ENCODE results near the gene NF1.
"Not testable (repeated sequence)": the region's sequence is repeated elsewhere in the genome, so short reads cannot be mapped to it uniquely, and the experiment has no call there.

NF1 gene

DNA sequence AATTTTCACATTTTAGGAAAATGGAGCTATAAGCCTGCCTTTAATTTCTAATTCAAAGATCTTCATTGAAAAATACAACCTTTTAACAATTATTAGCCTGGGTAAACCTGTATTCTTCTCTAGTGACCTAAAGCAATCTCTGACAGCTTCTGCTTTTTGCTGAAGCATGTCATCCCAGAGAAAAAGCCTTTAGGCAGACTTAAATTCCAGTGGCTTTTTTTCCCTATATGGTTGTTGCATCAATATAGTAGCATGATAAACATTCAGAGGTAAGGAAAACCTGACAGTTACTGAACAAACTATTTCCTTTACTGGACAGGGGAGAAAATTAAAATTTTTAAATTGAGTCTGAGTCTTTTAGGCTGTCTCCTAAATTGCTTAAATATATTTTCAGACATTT is 234.4 kb downstream of the NF1 start:
- DNase-seq (ENCODE audit: low read depth), result peak; percentile 21

DNA sequence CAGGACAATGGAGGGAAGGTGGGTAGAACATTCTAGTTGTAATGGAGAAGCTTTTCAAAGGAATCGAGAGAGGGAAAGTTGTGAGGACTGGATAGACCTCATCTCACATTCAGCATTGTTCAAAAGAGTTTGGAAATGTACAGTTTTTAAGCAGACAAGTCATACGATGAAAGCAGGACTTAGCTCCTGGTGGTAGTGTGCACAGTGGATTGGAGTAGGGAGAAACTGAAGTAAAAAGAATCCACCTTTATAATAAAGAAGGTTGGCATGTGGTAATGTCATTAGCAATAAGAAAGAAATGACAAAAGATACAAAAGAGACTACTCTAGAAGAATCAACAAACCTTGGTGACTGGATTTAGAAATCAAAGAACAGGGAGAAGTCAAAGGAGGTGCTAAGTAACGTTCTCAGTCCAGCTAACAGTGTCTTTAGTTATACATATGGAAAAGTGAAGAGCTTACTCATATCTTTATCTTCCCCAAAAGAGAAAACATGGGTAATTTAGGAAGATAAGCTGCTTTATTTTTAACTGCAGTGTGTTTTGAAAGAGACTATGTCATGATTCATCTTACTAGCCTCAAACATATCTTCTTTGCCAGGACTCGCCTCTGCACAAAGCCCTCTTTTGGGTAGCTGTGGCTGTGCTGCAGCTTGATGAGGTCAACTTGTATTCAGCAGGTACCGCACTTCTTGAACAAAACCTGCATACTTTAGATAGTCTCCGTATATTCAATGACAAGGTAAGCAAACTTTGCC is 245.3 kb downstream of the NF1 start:
- DNase-seq (ENCODE audit: low read depth), result peak; percentile 91

DNA sequence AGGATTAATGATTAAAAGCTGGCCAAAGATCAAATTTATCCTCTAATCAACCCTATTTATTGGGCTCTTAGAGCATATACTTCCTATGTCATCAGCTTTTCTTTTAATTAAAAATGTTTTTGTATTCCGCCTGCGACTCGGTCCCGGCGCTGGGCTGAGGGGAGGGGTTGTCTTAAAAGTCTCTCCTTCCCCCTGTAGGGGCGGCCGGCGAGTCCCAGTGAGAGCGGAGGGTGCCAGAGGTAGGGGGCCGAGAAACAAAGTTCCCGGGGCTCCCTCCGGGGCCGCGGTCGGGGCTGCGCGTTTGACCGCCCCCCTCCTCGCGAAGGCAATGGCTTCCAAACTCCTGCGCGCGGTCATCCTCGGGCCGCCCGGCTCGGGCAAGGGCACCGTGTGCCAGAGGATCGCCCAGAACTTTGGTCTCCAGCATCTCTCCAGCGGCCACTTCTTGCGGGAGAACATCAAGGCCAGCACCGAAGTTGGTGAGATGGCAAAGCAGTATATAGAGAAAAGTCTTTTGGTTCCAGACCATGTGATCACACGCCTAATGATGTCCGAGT is 250.5 kb downstream of the NF1 start:
- not testable (repeated sequence) for DNase-seq (ENCODE audit: low read depth)

DNA sequence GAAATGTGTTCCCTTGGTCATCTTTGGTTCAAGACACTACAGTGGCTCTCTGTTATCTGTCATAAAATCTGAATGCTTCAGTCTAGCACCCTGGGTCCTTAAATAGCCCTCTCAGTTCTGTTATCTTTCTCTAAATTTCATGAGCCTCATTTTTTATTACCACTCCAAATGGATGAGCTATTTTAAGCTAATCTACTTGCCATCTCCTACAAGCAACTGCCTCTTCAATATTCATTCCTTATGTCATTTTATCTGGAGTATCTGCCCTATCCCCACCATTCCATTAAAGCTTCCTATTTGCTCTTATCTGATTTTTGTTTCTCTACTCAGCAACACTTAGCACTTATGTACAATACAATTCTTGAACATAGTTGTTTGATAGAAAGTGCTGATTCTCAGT is 254.7 kb downstream of the NF1 start:
- DNase-seq (ENCODE audit: low read depth), result no peak

DNA sequence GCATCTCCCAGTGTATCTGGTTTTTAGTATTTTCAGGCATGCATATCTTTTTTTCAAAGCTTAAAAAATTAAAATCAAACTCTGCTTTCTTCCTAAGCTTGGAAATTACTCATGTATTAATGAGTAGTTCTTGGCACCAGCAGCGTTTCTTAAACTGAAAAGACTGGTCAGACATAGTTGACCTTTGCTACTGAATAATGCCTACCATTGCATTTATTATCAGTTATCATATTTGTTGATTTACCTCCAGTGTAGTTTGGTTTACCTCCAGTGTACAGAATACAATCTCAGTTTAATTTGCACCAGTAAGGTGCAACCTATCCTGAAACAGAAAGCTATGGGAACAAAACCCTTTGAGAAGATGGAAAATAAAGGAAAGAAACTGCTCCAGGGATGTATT is 261.2 kb downstream of the NF1 start:
- no peak for DNase-seq (ENCODE audit: low read depth)

DNA sequence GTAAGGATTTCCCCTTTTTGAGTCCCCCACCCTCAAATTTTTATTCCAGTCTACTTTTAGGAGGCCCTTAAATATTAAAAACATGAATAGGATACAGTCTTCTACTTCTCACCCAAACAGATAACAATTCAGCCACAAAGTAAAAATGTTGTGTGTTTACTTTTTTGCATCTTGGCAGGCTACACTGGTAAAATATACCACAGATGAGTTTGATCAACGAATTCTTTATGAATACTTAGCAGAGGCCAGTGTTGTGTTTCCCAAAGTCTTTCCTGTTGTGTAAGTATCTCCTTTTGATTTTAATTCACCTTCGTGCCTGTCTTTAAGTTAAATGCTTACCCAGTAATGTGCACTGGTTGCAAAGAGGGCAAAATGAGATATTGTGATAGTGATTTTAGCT is 262.3 kb downstream of the NF1 start:
- DNase-seq (ENCODE audit: low read depth), result no peak

DNA sequence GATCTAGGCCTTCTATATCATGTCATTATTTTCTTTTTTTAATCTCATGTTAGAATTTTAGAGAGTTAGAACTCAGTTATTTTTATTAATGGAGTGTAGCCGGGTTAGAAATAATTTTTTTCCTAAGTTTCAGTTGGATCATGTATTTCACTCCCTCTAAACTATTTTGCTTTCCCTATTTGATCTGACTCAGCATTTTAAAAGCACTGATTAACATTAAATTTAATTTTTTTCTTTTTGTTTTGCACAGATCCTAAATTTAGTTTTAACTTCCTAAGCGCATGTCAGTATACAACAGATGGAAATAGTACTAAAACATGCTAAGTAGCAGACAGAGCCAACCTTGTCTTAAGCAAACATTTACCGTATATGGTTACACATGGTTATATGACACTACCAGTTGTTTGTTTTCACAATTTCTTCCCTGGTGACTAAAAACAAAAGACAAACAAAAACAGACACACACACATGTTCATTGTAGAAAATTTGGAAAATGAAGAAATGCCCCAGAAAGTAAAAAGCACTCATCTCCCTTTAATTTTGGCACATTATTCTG is 263.1 kb downstream of the NF1 start:
- no peak for DNase-seq (ENCODE audit: low read depth)

DNA sequence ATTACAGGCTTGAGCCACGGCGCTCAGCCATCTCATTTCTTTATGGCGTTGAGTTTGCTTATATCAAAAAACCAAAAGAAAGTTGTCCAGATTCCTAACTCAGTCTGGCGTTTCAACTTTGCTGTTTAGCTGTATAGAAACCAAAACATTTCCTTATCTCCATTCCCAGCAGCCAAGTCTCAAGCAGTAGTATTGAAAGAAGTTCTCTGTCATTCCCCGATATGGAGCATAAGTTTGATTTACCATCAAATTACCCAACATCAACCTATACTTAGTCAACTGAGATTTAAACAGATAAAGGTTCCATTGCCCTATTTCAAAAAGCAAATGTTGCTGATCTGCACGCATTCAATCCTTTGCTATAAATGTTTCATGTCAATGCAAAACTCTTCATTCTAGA is 269.2 kb downstream of the NF1 start:
- DNase-seq (ENCODE audit: low read depth), result no peak

DNA sequence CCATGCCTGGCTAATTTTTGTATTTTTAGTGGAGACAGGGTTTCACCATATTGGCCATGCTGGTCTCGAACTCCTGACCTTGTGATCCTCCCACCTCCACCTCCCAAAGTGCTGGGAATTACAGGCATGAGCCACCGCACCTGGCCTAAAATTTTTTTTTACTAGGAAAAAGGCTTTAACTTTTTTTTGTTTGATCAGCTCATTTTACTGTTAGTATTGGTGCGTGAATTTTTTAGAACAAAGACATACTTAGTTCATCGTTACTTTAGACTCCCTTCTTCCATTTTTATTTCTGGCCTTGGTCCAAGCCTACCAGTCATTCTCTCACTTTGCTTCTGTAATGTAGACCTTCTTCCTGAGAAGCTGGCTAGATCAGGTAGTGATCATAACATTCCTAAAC is 271.3 kb downstream of the NF1 start:
- DNase-seq (ENCODE audit: low read depth), result no peak

DNA sequence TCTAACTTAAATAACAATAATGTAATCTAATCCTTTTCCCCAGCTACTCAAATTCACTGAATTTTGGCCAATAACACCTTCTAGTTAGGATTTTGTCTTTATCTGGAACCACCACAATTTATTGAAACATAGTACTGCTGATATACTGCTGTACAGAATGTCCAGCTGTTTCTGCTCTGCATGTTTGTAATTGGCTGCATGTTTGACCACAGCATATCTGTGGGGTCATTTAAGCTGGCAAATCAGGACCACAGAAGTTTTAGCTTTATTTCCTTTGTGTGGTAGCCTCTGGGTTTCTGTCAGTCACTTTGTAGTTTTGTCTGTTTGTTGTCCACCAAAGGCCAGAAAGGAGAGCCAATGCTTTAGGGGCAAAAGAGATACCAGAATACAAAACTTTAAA is 274.5 kb downstream of the NF1 start:
- peak; percentile 68 for DNase-seq (ENCODE audit: low read depth)

DNA sequence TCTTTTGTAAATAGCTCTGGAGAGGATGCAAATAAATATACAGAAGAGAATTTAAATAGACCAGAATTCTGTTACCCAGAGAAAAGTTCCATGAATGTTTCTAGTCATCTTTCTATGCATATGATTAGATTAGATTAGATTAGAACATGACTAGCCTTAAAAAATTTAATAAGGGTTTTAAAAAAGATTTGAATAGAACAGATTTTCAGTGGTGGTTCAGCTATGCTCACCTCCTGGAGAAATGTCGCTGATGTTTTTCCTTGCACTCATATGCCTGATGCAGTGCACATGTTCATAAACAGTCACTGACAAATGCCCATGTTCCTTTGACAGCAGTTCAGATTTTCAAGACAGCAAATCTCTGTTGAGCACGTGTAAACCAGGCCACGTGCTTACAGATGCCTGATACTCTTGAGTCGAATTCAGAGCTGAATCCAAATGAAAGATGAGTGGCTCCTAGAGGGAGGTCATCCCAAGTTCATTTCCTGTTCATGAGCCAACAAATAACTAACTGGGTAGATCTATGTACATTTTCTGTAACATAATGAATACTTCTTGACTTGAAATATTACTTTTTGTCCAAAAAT is 276.8 kb downstream of the NF1 start:
- DNase-seq (ENCODE audit: low read depth), result peak; percentile 67

DNA sequence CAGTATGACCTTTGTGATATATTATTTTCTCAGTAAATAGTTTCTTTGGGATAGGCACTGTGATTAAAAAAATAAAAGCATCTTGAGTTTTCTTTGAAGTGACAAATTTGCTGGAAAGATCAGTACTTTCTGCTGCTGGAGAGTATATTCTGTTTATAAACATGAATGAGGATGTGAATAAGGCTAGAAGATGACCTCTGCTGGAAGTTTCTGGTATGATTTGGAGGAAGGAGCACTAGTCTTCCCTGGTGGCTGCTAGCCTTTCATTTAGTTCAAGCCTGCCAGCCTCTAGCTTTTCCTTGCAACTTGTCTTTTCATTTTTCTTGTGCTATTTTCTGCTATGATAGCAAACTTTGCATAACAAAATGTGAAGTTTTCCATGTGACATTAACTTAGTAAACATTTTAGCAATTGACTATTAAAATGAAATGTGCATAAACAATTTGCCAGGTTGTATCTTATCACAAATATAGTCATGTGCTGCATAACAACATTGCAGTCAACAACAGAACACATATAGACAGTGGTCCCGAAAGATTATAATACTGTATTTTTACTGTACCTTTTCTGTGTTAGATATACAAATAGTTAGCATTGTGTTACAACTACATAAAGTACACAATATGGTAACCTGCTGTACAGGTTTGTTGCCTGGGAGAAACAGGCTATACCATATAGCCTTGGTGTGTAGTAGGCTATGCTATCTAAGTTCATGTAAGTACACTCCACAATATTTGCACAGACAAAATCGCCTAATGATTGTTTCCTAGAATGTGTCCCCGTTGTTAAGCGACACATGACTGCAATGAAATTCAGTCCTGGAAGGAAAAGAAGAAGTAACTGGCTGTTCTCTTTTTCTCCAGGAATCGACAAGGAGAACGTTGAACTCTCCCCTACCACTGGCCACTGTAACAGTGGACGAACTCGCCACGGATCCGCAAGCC is 278.6 kb downstream of the NF1 start:
- DNase-seq (ENCODE audit: low read depth), result peak; percentile 70

DNA sequence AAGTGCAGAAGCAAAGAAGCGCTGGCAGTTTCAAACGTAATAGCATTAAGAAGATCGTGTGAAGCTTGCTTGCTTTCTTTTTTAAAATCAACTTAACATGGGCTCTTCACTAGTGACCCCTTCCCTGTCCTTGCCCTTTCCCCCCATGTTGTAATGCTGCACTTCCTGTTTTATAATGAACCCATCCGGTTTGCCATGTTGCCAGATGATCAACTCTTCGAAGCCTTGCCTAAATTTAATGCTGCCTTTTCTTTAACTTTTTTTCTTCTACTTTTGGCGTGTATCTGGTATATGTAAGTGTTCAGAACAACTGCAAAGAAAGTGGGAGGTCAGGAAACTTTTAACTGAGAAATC is 279.3 kb downstream of the NF1 start:
- no peak for DNase-seq (ENCODE audit: low read depth)

DNA sequence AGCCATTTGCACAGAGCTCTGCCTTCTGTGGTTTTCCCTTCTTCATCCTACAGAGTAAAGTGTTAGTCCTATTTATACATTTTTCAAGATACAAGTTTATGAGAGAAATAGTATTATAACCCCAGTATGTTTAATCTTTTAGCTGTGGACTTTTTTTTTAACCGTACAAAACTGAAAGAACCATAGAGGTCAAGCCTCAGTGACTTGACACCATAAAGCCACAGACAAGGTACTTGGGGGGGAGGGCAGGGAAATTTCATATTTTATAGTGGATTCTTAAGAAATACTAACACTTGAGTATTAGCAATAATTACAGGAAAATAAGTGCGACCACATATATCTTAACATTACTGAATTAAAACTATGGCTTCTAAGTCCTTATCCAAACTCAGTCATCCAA is 279.7 kb downstream of the NF1 start:
- no peak for DNase-seq (ENCODE audit: low read depth)

DNA sequence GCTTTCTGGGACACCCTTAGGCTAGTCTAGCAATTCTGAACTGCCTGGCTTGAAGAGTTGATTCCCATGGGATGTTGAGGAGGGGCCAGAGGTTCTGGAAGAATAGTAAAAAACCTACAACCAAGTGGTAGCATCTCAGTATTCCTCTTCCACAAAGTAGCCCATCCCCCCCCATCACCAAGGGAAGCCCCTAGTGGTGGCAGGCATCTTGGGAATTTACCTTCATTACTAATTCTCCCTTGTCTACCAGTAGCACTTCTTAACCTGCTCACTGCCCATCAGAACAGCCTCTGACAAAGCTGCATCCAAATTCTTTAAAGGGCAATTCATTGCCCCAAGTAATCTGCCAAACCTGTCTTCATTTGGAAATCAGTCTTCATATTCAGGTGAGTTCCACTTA is 283.9 kb downstream of the NF1 start:
- DNase-seq (ENCODE audit: low read depth), result no peak

DNA sequence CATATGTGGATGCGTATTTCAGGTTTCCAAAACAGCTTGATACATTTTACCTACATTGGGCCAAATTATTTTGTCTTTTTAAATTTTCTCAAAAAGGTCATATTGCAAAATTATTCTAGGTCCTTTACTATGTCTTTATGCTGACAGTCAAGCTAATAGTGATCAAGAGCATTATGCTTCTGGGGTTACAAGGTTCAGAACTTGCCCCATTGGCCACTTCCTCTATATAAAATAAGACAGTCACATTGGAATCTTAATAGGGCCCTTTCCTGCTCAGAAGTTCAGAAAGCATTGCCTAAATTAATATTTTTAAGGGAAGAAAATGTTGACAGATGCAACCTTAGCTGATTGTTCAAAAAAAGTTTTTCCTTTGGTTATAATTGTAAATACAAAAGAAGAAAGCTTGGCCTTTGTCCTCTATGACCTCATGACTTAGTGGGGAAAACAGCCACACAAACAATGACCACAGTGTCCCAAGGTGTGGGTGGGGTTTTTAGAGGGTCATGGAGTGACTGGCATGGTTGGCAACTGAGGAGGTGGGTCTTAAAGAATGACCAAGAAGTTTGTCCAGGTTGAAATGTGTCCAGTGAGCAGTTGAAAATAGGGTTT is 284.9 kb downstream of the NF1 start:
- DNase-seq (ENCODE audit: low read depth), result no peak

DNA sequence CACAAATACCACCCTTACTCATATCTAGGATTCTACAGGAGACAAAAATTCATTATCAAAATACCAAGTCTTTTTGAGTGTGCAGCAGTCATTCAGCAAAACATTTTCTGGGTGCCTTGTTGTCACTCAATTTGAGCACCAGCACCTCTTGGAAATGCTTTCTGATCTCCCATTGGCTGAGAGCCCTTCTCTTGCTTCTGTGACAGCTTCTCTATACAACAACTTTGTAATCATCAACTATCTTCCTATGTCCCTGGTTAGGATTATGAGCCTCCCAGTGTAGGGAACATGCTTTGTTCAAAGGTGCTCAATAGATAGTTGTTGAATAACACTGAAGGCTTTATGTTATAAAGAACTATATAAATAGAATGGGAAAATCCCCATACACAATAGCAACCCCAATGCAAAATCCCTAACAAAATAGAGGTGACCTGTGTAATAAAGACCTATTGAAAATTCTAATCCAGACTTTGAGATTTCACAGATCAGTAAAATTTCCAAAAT is 286.4 kb downstream of the NF1 start:
- no peak for DNase-seq (ENCODE audit: low read depth)

DNA sequence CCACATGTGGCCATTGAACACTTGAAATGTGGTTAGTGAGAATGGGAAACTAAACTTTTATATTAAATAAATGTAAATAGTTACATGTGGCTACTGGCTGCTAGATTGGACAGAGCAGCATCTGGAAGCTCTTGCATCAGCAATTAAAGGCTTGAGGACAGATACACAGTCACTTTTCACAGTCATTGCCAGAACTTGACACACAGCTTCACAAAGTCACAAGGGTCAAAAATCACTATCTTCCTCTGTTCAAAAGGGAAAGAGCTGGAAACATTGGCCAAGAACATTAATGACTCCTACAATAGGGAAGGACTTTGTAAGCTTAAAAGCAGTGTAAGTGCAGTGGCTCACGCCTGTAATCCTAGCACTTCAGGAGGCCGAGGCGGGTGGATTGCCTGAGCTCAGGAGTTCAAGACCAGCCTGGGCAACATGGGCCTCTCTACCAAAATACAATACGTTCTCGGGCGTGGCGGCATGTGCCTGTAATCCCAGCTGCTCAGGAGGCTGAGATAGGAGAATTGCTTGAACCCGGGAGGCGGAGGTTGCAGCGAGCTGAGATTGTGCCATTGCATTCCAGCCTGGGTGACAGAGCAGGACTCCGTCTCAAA is 288.0 kb downstream of the NF1 start:
- not testable (repeated sequence) for DNase-seq (ENCODE audit: low read depth)

DNA sequence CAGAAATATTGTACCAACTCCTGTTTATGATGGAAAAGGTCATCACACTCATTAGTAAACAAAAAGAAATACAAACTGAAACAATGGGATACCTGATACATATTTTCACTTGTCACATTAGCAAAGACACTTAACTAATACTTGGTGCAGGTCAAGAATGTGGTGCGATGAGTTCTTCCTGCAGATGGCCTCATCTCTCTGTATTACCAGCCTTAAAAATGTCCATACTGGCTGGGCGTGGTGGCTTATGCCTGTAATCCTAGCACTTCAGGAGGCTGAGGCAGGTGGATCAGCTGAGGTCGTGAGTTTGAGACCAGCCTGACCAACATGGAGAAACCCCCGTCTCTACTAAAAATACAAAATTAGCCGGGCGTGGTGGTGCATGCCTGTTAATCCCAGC is 288.7 kb downstream of the NF1 start:
- DNase-seq (ENCODE audit: low read depth), result not testable (repeated sequence)

DNA sequence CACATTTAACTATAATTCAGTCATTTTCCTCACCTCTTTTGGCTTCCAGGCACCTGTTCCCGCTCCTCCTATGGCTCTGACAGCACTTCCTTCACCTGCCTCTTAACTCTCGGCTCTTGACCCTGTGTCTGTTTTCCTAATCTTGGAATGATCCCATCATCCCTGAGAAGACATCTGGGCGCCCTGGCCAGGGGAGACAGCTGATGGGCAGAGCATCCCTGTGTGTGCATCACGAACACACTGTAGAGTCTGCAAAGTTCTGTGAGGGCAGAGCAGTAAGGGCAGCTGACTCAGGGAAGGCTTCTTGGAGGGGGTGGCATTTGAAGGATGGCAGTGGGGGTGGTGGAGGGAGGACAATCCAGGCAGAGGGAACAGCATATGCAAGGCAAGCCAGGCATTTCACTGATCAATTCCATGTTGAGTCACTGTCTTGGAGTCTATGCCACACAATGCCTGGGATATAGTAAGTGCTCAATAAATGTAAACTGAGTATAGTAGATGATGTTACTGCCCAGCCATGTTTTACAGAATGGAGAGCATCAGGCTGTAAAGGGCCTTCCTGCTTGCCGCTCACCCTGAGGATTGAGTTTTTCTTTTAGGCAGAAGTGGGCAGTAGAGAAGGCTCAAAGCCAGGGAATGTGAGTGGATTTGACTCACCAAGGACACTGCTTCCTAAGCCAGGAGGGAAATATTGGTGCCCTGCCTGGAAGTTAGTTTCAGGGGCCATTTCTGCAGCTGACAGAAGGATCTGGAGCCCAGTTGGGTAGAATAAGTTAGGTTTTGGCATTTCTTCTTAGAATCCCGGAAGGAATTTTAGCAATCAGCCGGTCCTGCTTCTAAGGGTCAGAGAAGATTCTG is 290.9 kb downstream of the NF1 start:
- DNase-seq (ENCODE audit: low read depth), result peak; percentile 17

Data from amniotic epithelial cell (primary cell).